BJ (cell line): ENCODE measurements around the gene TNK1. TPM values are rescaled to one million over a fixed set of nuclear protein-coding genes. Genes with fewer than 3 reads are reported as not detected.
A peak's percentile ranks its signal among the peaks of the same experiment; 100 is the strongest.
"Not testable (repeated sequence)": the region's sequence is repeated elsewhere in the genome, so short reads cannot be mapped to it uniquely, and the experiment has no call there.

Experiments
- CTCF ChIA-PET: fragments of 350-600 bp; formaldehyde crosslinking; extraction: SDS; loops from one replicate; lab custom pipeline; 2021; ENCODE audit warnings: antibody characterized with exemption, inconsistent platforms; lab: Yijun Ruan, JAX
- POLR2A ChIA-PET: fragments of 300-600 bp; sonication (Branson Sonifier 250); formaldehyde crosslinking; extraction: SDS; loops from one replicate; lab custom pipeline; 2021; ENCODE audit warnings: antibody characterized with exemption; lab: Charles Lee
- DNase-seq: peaks from one replicate; pipeline ENCODE4 v3.0.0-alpha.2; 2011; ENCODE audit warnings: low read depth
- H3K27me3 ChIP-seq: 2 replicates; pipeline ENCODE4 v1.6.0; 2011; ENCODE audit warnings: low read length; ENCODE audit not compliant: control insufficient read depth, insufficient read depth
- H3K36me3 ChIP-seq: 2 replicates; pipeline ENCODE4 v1.5.1; 2011; ENCODE audit warnings: low read length; ENCODE audit not compliant: control insufficient read depth, insufficient read depth
- H3K4me3 ChIP-seq: 2 replicates; pipeline ENCODE4 v1.5.1; 2011; ENCODE audit warnings: low read depth, mild to moderate bottlenecking, control low read depth, low read length
- CTCF ChIP-seq: IDR thresholded peaks from 2 replicates; pipeline ENCODE4 v1.5.1; 2011; ENCODE audit warnings: low read depth, mild to moderate bottlenecking, control low read depth, inconsistent platforms, low read length, moderate library complexity; ENCODE audit not compliant: insufficient read depth
- polyA minus RNA-seq: library from RNA; depleted of rRNA, polyadenylated mRNA; stranded (reverse); fragments of >200 nt; gene quantifications from 2 replicates; pipeline ENCODE4 v1.2.3, GENCODE V29; 2011; rRNA and poly(A)+ RNA removed
- polyA plus RNA-seq: library from polyadenylated mRNA; depleted of rRNA; stranded (reverse); fragments of >200 nt; gene quantifications from 2 replicates; pipeline ENCODE4 v1.2.3, GENCODE V29; 2011; rRNA removed

Gene TNK1
- 1.7 and 2.2 TPM in 2 replicates for polyA plus RNA-seq
- 1.3 and 2.9 TPM in 2 replicates for polyA minus RNA-seq

- CTCF ChIA-PET: interaction anchor here (0.7 to 2.3 kb wide), 3 partner anchors 25 to 179 kb away, joined by 3 to 13 read pairs (median 3); no protein-coding TSS in a partner anchor
- no peak for DNase-seq
- peak within 1 kb of the TSS; percentile 41 for H3K4me3 ChIP-seq
These were observed at the start of gene TNK1 for GRCh38 chr17:7380855-7381683. TNK1 (plus strand) TSS chr17:7381089; CDS start chr17:7382927, 1,838 bp downstream.

GRCh38 chr17:7332111-7332510, 48.8 kb upstream of the TNK1 start:
- Histone ChIP-seq H3K4me3 (no peak overlapping the region), H3K27me3 (no peaks in the 10 kb centered on the region; the same call in 1 of the 2 replicates), H3K36me3 (no peaks in the 10 kb centered on the region)
- no peak for DNase-seq
- ChIA-PET POLR2A (no interaction called here), CTCF (no interaction called here)
- no peak for TF ChIP-seq CTCF

More at GRCh38 chr17:7380855-7381683, at the start of gene TNK1:
- no peaks in the 10 kb centered on the region for H3K36me3 ChIP-seq
- POLR2A ChIA-PET: no interaction called here
- no peak for TF ChIP-seq CTCF
- peaks cover 8% of the 10 kb centered on the region for H3K27me3 ChIP-seq

GRCh38 chr17:7332600-7333069, 48.3 kb upstream of the TNK1 start:
- DNase-seq, H3K27me3 ChIP-seq, H3K4me3 ChIP-seq, CTCF ChIA-PET, POLR2A ChIA-PET, H3K36me3 ChIP-seq: not testable (repeated sequence)

GRCh38 chr17:7334938-7335538, 45.9 kb upstream of the TNK1 start:
- CTCF ChIA-PET: interaction anchor here (1.0 to 3.2 kb wide), 3 partner anchors 10 to 97 kb away, joined by 3 to 13 read pairs (median 3); no protein-coding TSS in a partner anchor
- POLR2A ChIA-PET: no interaction called here

GRCh38 chr17:7335765-7336164, 45.1 kb upstream of the TNK1 start:
- H3K36me3 ChIP-seq, H3K4me3 ChIP-seq, H3K27me3 ChIP-seq, POLR2A ChIA-PET, DNase-seq: not testable (repeated sequence)
- CTCF ChIA-PET: interaction anchor here (1.1 to 3.2 kb wide), 2 partner anchors 9 to 11 kb away, joined by 3 to 13 read pairs; no protein-coding TSS in a partner anchor

More at GRCh38 chr17:7334938-7335538, 45.9 kb upstream of the TNK1 start:
- H3K4me3 ChIP-seq: no peak overlapping the region
- H3K36me3 ChIP-seq: no peaks in the 10 kb centered on the region
- no peaks in the 10 kb centered on the region; the same call in 1 of the 2 replicates for H3K27me3 ChIP-seq
- DNase-seq: no peak
- no peak for TF ChIP-seq CTCF
